Retinal pigment epithelial cell (primary cell): ENCODE data around the gene EVA1A.

Source experiments
- DNase-seq: peaks from one replicate; pipeline ENCODE4 v3.0.0-alpha.2; 2010; ENCODE audit warnings: low read depth
- H3K4me3 ChIP-seq: 2 replicates; pipeline ENCODE4 v1.5.1; 2011; ENCODE audit warnings: mild to moderate bottlenecking, low read length, control low read depth, moderate library complexity
- TF ChIP-seq, protein P1 (sequence below): conservative IDR thresholded peaks from 2 replicates; pipeline ENCODE4 v1.5.1; 2011; ENCODE audit warnings: low read depth, low read length, control low read depth, inconsistent platforms

EVA1A gene

DNA sequence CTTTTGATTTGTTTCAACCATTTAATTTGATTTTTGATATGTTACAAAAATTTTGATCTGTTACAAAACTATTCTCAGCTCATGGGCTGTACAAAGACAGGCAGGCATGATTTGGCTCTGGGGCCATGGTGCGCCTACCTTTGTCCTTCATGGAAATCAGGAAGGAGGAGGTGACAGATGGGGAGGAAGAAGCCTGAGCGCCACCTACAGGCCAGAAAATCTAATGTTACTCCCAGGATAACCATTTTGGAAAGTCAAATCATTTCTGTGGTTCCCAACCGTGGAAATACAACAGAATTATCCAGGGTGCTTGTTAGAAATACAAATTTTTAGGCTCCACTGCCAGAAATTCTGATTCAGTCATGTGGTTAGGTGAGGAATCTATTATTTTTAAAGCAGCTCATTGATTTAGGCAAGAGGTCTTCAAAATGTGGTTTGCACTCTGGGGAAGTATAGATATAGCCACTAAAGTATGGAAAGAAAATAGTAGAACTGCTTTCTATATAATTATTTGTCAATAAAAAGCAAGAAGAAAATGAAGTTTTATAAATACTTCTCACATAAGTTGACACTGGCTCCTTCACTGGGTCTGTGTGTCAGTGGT lies 93.9 kb downstream of the EVA1A start:
- TF ChIP-seq, protein P1, sequence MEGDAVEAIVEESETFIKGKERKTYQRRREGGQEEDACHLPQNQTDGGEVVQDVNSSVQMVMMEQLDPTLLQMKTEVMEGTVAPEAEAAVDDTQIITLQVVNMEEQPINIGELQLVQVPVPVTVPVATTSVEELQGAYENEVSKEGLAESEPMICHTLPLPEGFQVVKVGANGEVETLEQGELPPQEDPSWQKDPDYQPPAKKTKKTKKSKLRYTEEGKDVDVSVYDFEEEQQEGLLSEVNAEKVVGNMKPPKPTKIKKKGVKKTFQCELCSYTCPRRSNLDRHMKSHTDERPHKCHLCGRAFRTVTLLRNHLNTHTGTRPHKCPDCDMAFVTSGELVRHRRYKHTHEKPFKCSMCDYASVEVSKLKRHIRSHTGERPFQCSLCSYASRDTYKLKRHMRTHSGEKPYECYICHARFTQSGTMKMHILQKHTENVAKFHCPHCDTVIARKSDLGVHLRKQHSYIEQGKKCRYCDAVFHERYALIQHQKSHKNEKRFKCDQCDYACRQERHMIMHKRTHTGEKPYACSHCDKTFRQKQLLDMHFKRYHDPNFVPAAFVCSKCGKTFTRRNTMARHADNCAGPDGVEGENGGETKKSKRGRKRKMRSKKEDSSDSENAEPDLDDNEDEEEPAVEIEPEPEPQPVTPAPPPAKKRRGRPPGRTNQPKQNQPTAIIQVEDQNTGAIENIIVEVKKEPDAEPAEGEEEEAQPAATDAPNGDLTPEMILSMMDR = peak; percentile 73
- DNase-seq = peak; percentile 11
- H3K4me3 ChIP-seq = no peak overlapping the region

DNA sequence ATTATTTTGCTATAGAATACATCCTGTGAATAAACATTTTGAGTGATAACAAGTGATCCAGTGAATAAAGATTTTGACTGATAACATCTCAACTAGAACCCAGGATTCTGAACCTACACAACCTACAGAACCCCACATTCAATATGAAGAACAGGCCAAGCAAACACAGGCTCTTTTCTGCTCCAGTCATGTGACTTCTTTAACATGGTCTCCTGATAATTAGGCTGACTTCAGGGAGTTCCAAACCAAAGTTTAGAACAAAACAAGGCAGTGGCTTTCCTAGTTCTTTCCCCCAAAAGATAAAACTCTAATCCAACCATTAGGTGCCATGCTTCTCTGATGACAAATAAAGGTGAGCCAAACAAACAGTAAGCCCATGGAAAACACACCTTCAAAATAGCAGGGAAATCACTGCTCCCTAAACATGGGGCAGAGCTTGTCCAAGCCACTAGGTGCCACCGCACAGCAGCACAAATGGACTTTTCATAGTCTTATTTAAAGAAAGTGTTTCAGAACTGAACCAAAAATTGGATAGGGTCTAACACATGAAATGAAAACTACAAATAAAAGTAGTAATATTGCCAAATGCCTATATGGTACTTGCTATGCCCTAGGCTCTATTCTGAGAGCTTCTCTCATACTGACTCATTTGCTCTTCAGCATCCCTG lies 95.3 kb downstream of the EVA1A start:
- peak; percentile 19 for DNase-seq
- TF ChIP-seq, protein P1 = peak; percentile 83
- H3K4me3 ChIP-seq = no peak overlapping the region

DNA sequence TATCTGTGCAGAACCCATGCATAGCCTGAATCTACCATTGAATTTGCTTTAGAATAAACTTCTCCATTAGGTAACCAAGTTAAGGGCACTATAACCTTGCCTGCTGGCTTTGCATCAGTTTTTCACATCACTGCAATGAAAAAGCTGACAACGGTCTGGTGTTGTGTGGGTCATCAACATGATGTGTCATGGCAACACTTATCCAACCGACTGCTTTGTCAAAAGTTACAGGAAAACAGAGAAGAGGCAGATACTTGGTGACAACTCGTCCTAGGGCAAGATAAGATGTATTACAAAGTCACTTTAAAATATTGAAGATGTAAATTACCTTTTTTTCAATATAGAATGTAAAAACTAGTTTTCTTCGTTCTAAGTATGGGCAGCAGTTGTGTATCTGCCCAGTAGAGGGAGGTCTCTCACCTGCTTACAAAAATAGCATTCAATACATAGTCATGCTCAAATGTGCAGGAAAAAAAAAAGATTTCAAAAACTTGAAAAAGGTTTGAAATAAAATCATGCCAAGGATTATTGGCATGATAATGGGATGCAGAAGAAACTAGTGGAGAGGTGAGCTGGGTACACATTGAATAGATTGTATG lies 96.3 kb downstream of the EVA1A start:
- H3K4me3 ChIP-seq = no peak overlapping the region
- TF ChIP-seq, protein P1 = peak; percentile 88
- peak; percentile 20 for DNase-seq

DNA sequence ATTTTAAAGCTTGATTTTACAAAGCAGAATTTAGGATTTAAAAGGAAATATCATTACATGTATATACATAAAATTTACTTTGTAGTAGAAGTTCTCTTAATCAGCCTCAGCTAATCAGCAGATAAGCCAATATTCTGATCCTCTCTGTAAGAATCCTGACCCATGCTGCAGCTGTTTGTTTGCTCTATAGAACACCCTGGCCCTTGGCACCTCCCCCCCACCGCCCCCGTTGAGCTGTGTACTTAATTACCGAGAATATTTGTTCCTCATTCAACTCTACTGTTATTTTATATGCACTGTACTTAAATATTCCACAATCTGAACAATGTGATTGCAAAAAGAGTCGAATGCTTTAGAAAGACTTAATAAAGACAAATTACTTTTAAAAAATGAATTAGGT lies 98.0 kb downstream of the EVA1A start:
- H3K4me3 ChIP-seq = no peak overlapping the region
- DNase-seq = no peak
- TF ChIP-seq, protein P1 = no peak

DNA sequence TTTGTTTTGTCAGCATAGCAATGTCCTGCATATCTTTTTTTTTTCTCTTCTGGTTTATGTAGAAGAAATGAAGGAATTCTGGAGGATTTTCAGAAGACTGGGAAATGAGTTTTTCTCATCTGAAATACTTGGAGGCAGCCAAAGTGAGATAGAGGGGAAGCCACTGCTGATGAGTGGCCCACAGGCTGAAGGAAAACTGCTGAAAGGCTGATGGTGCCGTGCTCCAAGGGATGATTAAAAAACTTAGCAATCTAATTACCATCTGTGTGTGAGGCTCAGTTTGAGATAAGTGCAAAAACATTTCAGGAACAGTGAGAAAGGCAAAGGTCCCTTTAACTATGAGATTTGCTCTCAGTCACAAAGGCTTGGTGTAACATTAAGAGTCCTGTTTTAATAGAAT lies 98.5 kb downstream of the EVA1A start:
- TF ChIP-seq, protein P1 = no peak
- DNase-seq = no peak
- H3K4me3 ChIP-seq = no peak overlapping the region

DNA sequence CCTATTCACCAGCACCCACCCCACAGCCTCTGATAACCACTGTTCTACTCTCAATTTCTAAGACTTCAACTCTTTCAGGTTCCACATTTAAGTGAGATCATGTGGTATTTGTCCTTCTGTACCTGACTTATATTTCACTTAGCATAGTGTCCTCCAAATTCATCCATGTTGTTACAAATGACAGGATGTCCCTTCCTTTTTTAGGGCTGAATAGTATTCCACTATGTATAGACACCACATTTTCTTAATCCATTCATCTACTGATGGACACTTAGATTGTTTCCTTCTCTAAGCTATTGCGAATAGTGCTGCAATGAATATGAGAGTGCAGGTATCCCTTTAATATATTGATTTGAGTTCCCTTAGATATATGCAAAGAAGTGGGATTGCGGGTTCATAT lies 100.1 kb downstream of the EVA1A start:
- no peak overlapping the region for H3K4me3 ChIP-seq
- TF ChIP-seq, protein P1 = no peak
- no peak for DNase-seq
